ENCODE data around the gene TXN2.
"Not testable (repeated sequence)": the region's sequence is repeated elsewhere in the genome, so short reads cannot be mapped to it uniquely, and the experiment has no call there.

Gene TXN2, protein sequence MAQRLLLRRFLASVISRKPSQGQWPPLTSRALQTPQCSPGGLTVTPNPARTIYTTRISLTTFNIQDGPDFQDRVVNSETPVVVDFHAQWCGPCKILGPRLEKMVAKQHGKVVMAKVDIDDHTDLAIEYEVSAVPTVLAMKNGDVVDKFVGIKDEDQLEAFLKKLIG
- total RNA-seq: 26.8 to 37.7 reads per million in 2 experiments

DNA sequence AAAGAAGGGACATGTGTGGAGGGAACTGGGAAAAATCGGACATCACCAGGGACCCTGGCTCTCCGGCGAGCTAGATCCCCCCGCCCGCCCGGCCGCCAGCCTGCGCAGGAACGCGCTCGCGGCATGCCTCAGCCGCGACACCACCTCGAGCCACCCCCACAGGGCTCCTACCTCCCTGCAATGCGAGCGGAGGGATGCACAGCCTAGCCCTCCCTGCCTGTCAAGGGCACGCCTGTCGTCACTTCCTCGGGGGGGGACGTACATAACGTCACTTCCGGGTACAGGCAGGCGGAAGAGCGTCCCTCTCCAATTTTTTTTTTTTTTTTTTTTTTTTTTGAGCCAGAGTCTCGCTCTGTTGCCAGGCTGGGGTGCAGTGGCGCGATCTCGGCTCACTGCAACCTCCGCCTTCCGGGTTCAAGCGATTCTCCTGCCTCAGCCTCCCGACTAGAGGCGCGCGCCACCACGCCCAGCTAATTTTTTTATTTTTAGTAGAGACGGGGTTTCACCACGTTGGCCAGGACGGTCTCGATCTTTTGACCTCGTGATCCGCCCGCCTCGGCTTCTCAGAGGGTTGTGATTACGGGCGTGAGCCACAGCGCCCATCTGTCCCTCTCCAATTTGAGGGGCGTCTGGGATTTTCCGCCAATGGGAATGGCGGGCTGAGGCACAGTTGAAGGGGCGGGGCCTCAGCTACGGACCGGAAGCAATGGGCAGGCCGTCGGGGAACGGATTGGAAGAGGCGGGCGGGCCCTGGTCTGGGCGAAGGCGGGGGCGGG, at the start of gene TXN2:
Gene TXN2 (minus strand): TSS at position 248 of the 776 bp plus-strand sequence. CDS start 803 bp downstream, outside the sequence.
- peak; percentile 96 for DNase-seq (ENCODE audit: low read depth)

DNA sequence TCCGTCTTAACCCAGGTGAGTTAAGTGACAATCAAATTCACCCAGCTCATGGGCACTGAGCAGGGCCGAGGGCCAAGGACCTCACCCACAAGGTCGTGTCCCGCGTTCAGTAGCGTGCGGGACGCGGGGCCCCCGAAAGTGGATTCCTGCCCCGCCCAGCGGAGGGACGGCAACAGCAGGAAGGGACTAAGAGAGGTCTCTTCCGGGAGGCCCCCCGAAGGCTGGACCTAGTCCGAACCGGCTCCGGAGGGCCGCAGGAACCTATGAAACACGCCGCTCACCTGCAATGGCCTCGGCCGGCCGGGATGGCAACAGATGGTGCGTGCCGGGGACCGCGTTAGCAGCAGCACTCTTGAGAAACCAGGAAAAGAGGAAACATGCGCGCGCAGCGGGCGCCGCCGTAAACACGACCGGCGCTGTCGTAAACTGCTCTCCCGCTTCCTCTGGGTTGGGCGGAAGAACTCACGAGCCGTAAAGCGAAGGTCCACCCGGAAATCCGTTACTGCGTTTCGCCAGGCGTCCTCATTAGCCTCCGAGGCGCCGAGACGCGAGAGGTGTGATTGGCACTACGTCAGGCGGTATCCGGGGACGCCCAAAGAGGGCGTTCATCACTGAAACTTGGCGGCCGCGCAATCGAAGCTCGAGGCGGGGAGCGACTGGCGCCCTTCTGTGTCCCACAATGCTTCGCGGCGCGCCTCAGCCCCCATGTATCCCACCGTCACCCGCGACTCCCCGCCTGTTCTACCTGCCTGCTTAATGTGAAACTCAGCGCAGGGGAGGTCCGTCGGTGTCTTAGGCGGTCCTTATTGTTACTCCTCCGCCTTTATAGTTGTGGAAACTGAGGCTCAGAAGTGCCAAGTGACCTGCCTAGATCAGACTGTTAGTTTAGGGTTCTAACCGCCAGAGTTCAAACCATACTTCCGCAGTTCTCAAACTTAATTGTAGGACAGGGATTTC, 47.6 kb upstream of the TXN2 start, which contains the start of gene EIF3D:
Gene EIF3D (minus strand): TSS at position 372 of the 957 bp plus-strand sequence. CDS start 3,045 bp downstream, outside the sequence.
- peak; percentile 98 for DNase-seq (ENCODE audit: low read depth)

DNA sequence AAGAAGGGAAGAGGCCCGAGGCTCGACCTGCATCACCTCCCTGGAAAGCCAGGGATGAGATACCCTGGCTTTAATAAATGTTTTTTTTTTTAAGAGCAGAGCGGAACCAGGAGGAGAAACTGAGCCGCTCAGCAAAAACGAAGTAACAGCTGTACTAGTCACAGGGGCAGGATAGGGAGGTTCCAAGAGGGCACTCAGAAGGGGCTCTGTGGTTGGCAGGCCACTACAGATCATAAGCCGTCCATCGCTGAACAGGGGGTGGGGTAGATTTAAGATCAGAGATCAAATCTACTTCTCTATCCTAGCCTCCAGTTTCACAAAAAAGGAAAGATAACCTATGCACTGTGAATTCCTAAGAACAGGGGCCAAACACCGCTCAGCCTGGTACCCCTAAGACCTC, 46.9 kb upstream of the TXN2 start:
- no peak for DNase-seq (ENCODE audit: low read depth)

DNA sequence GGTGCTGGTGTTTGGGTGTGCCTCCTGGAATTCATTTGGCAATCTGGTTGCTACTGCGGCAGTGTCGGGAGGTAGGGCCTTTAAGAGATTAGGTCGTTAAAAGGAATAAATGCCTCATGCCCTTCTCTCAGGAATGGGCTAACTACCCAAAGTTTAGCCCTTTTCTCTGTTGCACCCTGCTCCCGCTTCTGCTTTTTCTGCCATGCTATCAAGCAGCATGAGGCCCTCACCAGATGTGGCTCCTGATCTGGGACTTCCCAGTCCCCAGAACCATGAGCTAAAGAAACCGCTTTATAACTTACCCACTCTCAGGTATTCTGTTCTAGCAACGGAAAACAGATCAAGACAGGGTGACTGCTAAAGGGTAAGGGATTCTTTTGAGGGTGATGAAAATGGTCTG, 41.2 kb upstream of the TXN2 start:
- DNase-seq (ENCODE audit: low read depth): no peak

DNA sequence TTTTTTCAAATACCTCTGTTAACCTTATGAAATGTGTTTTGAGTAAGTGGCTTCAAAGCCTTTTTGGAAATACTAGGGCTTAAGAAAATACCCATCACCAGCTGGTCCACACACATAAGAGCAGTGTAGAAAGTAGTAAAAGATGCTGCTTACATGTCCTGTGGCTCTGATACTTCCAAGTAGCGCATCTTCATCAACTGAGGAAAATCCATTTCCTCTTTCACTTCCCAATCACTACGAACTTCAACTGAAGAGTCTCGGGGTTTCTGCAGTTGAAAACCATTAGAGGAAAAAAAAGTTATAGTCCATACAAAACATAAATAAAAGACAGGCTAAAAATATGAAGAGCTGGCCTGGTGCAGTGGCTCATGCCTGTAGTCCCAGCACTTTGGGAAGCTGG, 39.0 kb upstream of the TXN2 start:
- DNase-seq (ENCODE audit: low read depth): no peak

DNA sequence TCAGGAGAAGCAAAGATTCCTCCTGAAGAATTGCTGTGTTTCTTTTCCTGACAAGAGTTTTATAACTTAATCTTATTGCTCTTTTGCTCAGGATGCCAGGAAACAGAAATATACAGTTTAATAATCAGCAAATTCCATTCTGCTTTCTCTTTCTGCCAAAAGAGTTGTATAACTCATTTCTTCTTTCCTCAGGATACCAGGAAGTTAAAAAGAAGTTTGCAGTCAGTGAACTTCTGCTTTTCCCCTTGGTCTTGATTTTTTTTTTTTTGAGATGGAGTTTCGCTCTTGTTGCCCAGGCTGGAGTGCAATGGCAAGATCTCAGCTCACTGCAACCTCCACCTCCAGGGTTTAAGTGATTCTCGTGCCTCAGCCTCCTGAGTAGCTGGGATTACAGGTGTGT, 38.5 kb upstream of the TXN2 start:
- not testable (repeated sequence) for DNase-seq (ENCODE audit: low read depth)

DNA sequence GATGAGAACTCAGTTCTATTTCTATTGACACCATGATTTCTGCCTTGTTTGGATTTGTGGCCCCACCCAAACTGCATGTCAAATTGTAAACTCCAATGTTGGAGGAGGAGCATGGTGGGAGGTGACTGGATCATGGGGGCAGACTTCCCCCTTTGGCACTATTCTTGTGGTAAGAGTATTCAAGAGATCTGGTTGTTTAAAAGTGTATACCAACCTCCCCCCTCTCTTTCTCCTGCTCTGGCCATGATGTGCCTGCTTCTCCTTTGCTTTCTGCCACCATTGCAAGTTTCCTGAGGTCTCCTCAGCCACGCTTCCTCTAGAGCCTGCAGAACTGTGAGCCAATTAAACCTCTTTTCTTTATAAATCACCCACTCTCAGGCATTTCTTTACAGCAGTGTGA, 33.3 kb upstream of the TXN2 start:
- no peak for DNase-seq (ENCODE audit: low read depth)

DNA sequence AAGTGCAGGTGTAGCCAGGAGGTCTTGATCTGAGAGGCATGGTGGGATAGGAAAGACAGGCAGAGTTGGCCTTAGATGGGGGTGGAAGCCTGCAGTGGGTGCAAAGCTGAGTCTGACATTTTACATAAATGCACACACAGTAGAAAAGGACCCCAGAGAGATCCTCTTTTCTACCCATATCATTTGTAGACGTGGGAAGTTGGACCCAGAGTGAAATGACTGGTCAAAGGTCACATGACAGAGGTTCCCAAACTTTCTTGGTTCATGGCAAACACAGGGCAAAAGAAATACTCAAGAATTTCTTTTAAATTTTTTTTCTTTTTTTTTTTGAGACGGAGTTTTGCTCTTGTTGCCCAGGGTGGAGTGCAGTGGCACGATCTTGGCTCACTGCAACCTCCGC, 31.6 kb upstream of the TXN2 start:
- no peak for DNase-seq (ENCODE audit: low read depth)

DNA sequence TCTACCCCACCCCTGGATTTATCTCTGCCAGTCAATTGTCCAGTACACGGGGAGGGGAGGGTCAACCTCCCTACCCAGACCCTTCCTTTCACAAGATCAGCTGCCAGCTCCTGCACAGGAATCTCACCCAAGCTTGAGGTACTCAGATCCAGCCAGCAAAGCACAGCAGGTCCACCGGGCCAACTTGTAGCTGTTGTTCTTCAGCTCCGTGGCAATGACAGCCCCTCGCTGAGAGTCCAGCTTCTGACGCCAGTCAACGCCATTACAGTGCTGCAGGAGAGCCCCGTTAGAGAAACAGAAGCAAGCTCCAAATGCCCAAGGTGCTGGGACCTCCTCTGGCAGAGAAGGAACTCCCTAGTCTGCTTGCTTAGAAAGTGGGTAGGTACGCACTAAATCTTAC, 30.9 kb upstream of the TXN2 start:
- DNase-seq (ENCODE audit: low read depth): no peak

DNA sequence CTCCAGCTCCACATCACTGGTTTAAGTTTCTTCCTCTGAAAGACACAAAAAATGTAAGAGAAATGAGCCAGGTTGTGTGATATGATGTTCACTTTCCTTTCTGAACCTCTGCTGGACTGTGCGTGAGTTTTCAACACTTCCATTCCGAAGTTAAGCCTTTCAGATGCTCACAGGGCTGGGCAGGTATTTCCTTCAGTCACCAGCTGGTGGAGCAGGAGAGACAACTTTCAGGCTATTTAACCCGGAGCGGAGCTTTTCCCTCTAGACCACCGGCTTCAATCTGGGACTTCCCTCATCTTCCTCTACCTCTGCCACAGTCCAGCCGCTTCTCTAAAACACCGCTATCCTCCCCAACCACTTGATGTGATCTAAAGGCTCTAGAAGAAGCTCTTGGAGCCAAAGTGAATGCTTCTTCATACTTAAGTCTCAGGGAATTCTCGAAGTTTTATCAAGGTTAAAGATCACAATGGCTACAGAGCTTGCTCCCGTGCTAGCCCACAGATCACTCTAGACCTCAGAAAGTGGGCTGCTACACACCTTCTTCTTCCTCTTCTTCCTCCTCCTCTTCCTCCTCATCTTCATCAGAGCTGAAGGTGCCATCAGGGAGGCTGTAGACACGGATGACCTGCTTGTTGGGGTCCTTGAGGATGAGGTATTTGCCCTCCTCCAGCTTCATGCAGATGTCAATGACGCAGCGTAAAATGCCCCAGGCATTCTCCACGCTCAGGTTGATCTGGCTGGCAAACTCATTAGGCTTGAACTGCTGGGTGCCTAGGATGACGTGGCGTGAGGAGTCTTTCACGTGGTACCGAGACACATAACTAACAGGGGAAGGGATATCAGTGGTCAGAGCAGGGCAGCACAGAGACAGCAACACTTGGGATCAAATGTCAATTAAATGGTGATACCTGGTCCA, 29.8 kb upstream of the TXN2 start:
- DNase-seq (ENCODE audit: low read depth): peak; percentile 12

DNA sequence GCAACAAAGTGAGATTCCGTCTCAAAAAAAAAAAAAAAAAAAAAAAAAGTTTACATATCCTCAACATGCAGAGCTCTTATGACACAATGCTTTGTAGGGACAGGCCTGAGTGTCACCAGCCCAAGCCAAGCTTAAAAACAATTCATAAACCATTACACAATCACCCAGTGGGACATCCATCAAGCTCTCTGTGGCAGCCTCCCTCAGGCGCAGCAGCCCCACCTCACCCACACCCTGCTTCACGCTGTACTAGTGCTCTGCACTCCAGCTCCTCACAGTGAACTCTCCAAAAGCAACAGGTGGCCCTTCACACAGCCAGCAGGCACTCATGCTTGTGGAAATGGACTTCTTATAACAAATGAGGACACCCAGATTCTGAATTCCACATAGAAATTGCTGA, 28.9 kb upstream of the TXN2 start:
- no peak for DNase-seq (ENCODE audit: low read depth)

DNA sequence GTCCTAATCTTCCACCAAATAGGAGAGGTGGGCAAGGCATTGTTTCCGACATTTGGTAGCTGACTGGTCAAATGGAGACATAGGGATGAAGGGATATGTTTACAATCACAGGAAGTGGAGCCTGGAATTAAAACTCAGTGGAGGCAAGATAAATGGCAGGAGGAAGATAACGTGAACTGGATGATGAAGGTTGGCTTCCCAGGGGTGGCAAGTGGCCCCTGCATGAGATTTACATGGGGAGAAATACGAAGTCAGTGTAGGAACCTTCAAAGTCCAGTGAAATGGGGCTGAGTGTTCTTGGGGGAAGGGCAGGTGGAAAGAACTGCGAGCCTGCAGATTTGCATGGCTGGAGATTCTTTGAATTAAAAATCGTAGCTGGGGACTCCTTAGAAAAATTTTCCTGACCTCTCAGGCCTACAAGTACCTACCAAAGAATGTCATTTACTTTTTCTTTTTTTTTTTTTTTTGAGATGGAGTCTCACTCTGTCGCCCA, 26.1 kb upstream of the TXN2 start:
- no peak for DNase-seq (ENCODE audit: low read depth)

DNA sequence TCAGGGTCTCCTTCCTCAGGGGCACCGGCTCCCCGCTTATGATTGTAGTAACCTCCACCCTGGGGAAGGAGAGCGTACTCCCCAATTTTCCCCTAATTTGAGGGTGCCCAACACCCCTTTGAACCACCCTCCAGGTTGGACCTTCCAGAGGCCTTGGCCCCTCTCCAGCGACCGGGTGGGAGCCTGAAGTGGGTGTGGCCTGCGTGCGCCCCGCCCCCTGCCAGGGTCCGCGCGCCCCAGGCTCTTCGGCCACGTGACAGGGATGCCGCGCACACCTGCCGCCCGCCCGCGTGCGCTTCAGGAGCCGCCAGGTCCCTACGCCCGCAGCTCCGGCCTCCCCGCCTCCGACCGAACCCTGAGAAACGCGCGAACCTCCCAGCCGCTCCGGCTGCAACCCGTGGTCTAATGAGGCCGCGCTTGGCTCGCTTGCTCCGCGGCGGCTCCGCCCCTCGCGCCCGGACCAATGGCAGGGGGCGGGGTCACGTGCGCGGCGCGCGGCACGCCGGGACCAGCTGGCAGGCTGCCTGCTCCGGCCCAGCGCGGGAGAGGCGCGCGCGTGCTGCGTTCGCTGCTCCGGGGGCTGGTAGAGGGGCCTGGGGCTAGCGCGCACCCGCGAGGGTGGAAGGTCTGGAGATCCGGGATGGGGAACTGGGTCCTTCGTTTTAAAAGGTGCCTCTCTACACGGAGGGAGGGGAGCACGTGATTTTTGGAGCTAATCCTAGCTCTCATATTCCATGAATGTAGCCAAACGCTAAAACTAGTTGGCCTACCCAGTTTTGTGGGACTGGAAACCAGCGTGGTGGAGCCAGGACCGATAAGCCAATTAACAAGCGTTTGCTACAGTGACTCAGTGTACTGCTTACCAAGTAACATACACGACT, 25.4 kb upstream of the TXN2 start, which contains the start of gene FOXRED2:
Gene FOXRED2 (minus strand): TSS at position 404 of the 881 bp plus-strand sequence. CDS start 618 bp downstream, outside the sequence.
- peak; percentile 80 for DNase-seq (ENCODE audit: low read depth)

DNA sequence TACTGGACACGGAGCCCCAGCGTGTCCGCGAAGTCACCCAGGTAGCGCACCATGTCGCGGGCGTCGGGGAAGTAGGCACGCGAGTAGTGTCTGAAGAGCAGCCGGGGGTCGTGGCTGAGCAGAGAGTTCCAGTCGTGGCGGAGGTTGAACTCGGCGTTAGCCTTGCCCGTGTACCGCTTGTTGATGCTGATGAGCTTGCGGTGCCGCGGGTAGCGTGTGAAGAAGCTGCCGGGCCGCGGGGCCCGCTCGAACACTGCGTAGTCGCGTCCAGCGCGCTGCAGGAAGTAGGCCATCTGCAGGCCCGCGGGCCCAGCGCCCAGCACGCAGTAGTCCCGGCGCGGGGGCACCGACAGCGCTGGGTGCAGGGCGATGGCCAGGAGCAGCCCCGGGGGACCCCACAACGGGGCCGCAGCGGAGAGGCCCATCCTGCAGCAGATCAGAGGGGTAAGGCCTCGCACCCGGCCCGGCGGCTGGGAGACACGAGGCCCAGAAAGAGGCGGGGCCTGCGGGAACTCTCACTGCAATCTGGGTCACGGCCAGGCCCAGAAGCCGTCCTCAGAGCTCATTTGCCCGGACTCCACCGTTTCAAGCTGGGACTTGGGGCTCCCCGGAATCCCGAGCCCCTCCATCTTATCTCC, 24.7 kb upstream of the TXN2 start:
- DNase-seq (ENCODE audit: low read depth): no peak

DNA sequence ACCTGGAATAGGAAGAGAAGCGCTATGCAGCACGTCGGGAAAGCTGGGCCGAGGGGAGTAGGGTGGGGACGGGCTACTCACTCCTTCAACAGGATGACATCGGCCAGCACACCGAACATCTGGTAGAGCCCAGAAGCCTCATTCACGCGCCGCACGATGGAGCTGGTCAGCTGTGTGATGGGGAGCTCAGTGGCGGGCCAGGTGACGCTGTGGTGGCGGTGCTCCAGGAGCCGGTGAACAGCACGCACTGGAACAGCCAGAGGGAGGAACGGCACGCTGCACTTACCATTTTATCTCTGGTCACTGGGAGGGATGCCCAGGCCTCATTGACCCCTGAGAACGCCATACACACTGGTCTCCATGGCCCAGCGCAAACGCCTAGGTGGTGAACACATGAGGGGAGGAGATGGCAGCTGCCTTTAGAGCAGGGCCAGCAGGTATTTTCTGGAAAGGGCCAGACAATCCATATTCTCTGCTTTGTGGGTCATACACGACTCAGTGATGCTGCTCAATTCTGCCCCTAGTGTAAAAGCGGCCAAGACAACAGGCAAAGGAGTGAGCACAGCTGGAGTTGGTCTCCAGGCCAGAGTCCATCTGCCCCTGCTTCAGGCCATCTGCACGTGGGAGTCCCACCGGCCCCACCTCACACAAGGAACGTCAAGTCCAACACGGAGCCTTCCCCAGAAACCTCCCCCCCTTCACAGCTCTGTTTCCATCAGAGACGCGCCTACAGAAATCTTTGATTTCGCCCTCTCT, 16.6 kb upstream of the TXN2 start:
- no peak for DNase-seq (ENCODE audit: low read depth)

DNA sequence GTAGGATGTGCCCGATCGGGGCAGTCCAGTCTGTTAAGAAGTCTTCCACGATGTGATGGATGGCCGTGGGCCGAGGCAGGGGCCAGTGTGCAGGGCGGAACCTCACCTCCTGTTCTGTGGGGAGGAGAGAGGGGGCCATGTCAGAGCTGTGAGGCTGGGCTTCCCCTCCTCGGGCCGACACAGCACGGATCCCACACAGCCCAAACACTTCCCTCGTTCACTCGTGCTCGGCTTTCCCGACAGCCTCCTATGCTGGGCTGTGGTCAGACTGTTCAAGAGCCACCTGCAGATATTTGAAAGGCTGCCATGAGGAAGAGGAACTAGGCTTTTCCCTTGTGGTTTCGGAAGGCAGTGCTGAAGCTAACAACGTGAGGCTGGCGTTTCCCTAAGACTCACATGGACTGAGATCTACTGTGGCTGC, 12.3 kb upstream of the TXN2 start:
- no peak for DNase-seq (ENCODE audit: low read depth)

DNA sequence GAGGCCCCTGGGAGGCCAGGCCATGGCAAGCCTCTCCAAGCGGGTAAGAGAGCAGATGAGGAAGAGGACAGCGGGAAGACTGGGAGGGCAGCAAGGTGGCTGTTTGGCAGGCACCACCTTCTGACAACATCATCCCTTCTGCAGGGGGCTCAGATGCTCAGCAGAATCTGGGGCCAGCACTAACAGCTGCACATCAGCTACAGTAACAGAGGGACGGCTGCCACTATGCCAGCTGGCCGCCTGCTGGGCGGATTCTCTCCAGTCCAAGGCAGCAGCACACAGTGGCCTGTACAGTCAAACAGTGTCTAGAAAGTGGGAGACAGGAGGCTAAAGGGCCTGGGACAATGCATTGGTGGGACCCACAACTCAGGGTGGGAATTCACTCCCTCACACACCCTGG, 10.7 kb upstream of the TXN2 start:
- no peak for DNase-seq (ENCODE audit: low read depth)

DNA sequence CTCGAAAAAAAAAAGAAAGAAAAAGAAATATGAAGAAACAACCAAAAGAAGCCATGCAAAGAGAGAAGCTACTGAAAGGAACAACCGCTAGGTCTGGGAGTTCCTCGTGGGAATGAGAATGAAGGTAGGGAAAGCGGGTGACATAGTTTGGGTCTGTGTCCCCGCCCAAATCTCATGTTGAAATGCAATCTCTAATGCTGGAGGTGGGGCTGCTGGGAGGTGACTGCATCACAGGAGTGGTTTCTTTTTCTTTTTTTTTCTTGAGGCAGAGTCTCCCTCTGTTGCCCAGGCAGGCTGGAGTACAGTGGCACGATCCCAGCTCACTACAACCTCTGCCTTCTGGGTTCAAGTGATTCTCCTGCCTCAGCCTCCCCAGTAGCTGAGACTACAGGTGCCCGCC, 9.7 kb upstream of the TXN2 start:
- DNase-seq (ENCODE audit: low read depth): no peak

Measured in T follicular helper cell (primary cell).